GM12878 (cell line): ENCODE data around the gene VASH2. TPM values are rescaled to one million over a fixed set of nuclear protein-coding genes. Genes with fewer than 3 reads are reported as not detected.

Experiments used
- BCL3 ChIP-seq: IDR thresholded peaks from 2 replicates; pipeline ENCODE4 v1.6.1; 2011; ENCODE audit warnings: borderline replicate concordance, low read depth, mild to moderate bottlenecking, moderate library complexity, low read length; ENCODE audit not compliant: insufficient read depth, poor library complexity, severe bottlenecking
- E4F1 ChIP-seq: fragments of 450-650 bp; IDR thresholded peaks from 2 replicates; pipeline ENCODE4 v1.6.1; 2018; ENCODE audit warnings: borderline replicate concordance, mild to moderate bottlenecking; ENCODE audit not compliant: partially characterized antibody
- EP300 ChIP-seq, 2 experiments: fragments of 150-350 bp in 1 of 2; IDR thresholded peaks; 2 replicates each; pipeline ENCODE4 v1.6.1; 2011 to 2012; ENCODE audit warnings: low read depth in 2 of 2, low read length in 2 of 2, borderline replicate concordance in 1 of 2, improper control_type of control experiment in 1 of 2, inconsistent platforms in 1 of 2; ENCODE audit not compliant: control insufficient read depth in 1 of 2
- FOS ChIP-seq: IDR thresholded peaks from 3 replicates; pipeline ENCODE4 v1.6.1; 2011; ENCODE audit warnings: borderline replicate concordance; ENCODE audit not compliant: insufficient read length; ENCODE audit errors: extremely low read depth
- IRF5 ChIP-seq: fragments of 450-650 bp; IDR thresholded peaks from 2 replicates; pipeline ENCODE4 v1.6.1; 2017; ENCODE audit warnings: borderline replicate concordance
- KDM1A ChIP-seq: fragments of 200-600 bp; sonication (generic); IDR thresholded peaks from 2 replicates; pipeline ENCODE4 v1.6.1; 2016; ENCODE audit warnings: borderline replicate concordance
- NFXL1 ChIP-seq: fragments of 450-650 bp; IDR thresholded peaks from 2 replicates; pipeline ENCODE4 v1.6.1; 2017; ENCODE audit warnings: antibody characterized with exemption, mild to moderate bottlenecking, borderline replicate concordance
- NR2F1 ChIP-seq: fragments of 450-650 bp; conservative IDR thresholded peaks from 2 replicates; pipeline ENCODE4 v1.6.1; 2017; ENCODE audit warnings: mild to moderate bottlenecking
- PML ChIP-seq: IDR thresholded peaks from 2 replicates; pipeline ENCODE4 v1.6.1; 2012; ENCODE audit warnings: low read length, inconsistent platforms
- POLR2AphosphoS5 ChIP-seq: IDR thresholded peaks from 2 replicates; pipeline ENCODE4 v1.6.1; 2011; ENCODE audit warnings: mild to moderate bottlenecking, low read length, inconsistent platforms
- RAD51 ChIP-seq: fragments of 450-650 bp; IDR thresholded peaks from 2 replicates; pipeline ENCODE4 v1.6.1; 2016; ENCODE audit warnings: moderate library complexity, mild to moderate bottlenecking, inconsistent platforms
- REST ChIP-seq: IDR thresholded peaks from 2 replicates; pipeline ENCODE4 v1.6.1; 2012; ENCODE audit warnings: mild to moderate bottlenecking, low read depth, low read length
- RFX5 ChIP-seq: IDR thresholded peaks from 2 replicates; pipeline ENCODE4 v1.6.1; 2011; ENCODE audit warnings: low read depth, low read length, improper control_type of control experiment
- RUNX3 ChIP-seq: IDR thresholded peaks from 2 replicates; pipeline ENCODE4 v1.6.1; 2012; ENCODE audit warnings: low read length, inconsistent platforms
- STAT1 ChIP-seq: fragments of 450-650 bp; conservative IDR thresholded peaks from 2 replicates; pipeline ENCODE4 v1.6.1; 2014; ENCODE audit warnings: antibody characterized with exemption, mild to moderate bottlenecking
- TCF3 ChIP-seq: IDR thresholded peaks from 2 replicates; pipeline ENCODE4 v1.6.1; 2012; ENCODE audit warnings: low read depth, mild to moderate bottlenecking, low read length, borderline replicate concordance; ENCODE audit not compliant: insufficient read depth
- USF2 ChIP-seq: IDR thresholded peaks from 2 replicates; pipeline ENCODE4 v1.6.1; 2011; ENCODE audit warnings: low read depth, low read length, improper control_type of control experiment, borderline replicate concordance
- YBX1 ChIP-seq: fragments of 450-650 bp; IDR thresholded peaks from 2 replicates; pipeline ENCODE4 v1.6.1; 2016; ENCODE audit warnings: antibody characterized with exemption
- ZSCAN29 ChIP-seq: fragments of 450-650 bp; IDR thresholded peaks from 2 replicates; pipeline ENCODE4 v1.6.1; 2017; ENCODE audit warnings: mild to moderate bottlenecking, moderate library complexity
- polyA plus RNA-seq, 11 experiments: library from polyadenylated mRNA; depleted of rRNA in 4 of 11; unstranded in 6 of 11; stranded (reverse) in 5 of 11; fragments of >200 nt; fragmentation: Nextera tagmentation in 4 of 11; fragmentation: Illumina TruSeq in 1 of 11; extraction: Ambion mirVana in 4 of 11; extraction: Trizol in 1 of 11; gene quantifications; 1 replicate in 1 of 11; 2 replicates in 10 of 11; pipeline versions ENCODE4 v1.2.1 to v1.2.3, GENCODE V29; 2011 to 2016; ENCODE audit warnings: inconsistent platforms in 2 of 11, missing spikeins in 2 of 11, low read depth in 1 of 11
- total RNA-seq, 4 experiments: library from RNA; depleted of rRNA in 3 of 4; stranded (reverse); fragments of >200 nt in 3 of 4; fragmentation: Illumina TruSeq in 1 of 4; extraction: Trizol in 1 of 4; gene quantifications; 2 replicates each; pipeline versions ENCODE4 v1.2.1 to v1.2.3, GENCODE V29; 2013 to 2021

VASH2 gene
- total and polyA plus RNA-seq, 10 of the 15 experiments (the other 5 are each of a cell fraction or from before 2014, with no cell fraction given): 5.4 to 29.7 (median 21.7) TPM

GRCh38 chr1:212959266-212960220 lies 9.2 kb downstream of the VASH2 start (continued):
- TF ChIP-seq REST (no peak), RUNX3 (no peak), RAD51 (peak; percentile 72), POLR2AphosphoS5 (no peak), USF2 (peak; percentile 13; the same call in 1 of the 2 replicates), NFXL1 (no peak), STAT1 (no peak), NR2F1 (peak; percentile 95), FOS (no peak), EP300 (IDR thresholded peaks at IDR 0.05; ENCODE audit: borderline replicate concordance in 1 of 2, control insufficient read depth in 1 of 2, low read depth in 2 of 2, low read length in 2 of 2) (no peak), RFX5 (no peak), PML (no peak), BCL3 (no peak), E4F1 (no peak), YBX1 (no peak), KDM1A (no peak), TCF3 (no peak), IRF5 (no peak), ZSCAN29 (no peak)
